PC-9 (cell line): Measurements from ENCODE around the gene IFT122.

Experiments
- EZH2 ChIP-seq: fragments of 200-600 bp; sonication (generic); IDR thresholded peaks from 2 replicates; pipeline ENCODE4 v1.8.0; 2017; ENCODE audit warnings: antibody characterized with exemption, low read depth
- TF ChIP-seq, protein P1 (sequence below): fragments of 200-600 bp; sonication (generic); conservative IDR thresholded peaks from 2 replicates; pipeline ENCODE4 v1.6.1; 2017; ENCODE audit warnings: mixed run types, antibody characterized with exemption, mild to moderate bottlenecking, moderate library complexity

GRCh38 chr3:129554356-129555152, 114.5 kb downstream of the IFT122 start:
- TF ChIP-seq, protein P1, sequence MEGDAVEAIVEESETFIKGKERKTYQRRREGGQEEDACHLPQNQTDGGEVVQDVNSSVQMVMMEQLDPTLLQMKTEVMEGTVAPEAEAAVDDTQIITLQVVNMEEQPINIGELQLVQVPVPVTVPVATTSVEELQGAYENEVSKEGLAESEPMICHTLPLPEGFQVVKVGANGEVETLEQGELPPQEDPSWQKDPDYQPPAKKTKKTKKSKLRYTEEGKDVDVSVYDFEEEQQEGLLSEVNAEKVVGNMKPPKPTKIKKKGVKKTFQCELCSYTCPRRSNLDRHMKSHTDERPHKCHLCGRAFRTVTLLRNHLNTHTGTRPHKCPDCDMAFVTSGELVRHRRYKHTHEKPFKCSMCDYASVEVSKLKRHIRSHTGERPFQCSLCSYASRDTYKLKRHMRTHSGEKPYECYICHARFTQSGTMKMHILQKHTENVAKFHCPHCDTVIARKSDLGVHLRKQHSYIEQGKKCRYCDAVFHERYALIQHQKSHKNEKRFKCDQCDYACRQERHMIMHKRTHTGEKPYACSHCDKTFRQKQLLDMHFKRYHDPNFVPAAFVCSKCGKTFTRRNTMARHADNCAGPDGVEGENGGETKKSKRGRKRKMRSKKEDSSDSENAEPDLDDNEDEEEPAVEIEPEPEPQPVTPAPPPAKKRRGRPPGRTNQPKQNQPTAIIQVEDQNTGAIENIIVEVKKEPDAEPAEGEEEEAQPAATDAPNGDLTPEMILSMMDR, result no peak
- no peak for TF ChIP-seq EZH2
